Measurements from ENCODE around the gene PCED1B. TPM values are rescaled to one million over a fixed set of nuclear protein-coding genes. Genes with fewer than 3 reads are reported as not detected.

Gene PCED1B
- total RNA-seq, 1 experiment from 2014 or later, result 3.3 TPM

GRCh38 chr12:47091009-47091408 lies 11.6 kb downstream of the PCED1B start:
- H3K4me2 ChIP-seq (ENCODE audit: insufficient read depth, insufficient read length, low read length), result no peak overlapping the region
- H3K23me2 ChIP-seq (ENCODE audit: insufficient read length, low read depth, low read length, poor library complexity, severe bottlenecking), result no peaks in the 10 kb centered on the region
- no peak overlapping the region for H2BK15ac ChIP-seq (ENCODE audit: low read depth, low read length)
- no peaks in the 10 kb centered on the region for H3K27me3 ChIP-seq (ENCODE audit: insufficient read depth, low read length)
- H4K5ac ChIP-seq (ENCODE audit: insufficient read length, low read depth, low read length), result no peak overlapping the region
- H3K14ac ChIP-seq (ENCODE audit: insufficient read depth, low read length), result no peak overlapping the region
- no peak overlapping the region for H3K23ac ChIP-seq (ENCODE audit: insufficient read length, low read depth, low read length)
- no peaks in the 10 kb centered on the region; the same call in 1 of the 2 replicates for H3K4me1 ChIP-seq (ENCODE audit: insufficient read depth, low read length)
- Mint-ChIP-seq H3K27me3 (ENCODE audit: low read depth) (no peaks in the 10 kb centered on the region), H3K36me3 (ENCODE audit: insufficient read depth in 1 of 3, low read depth in 3 of 3) (no peaks in the 10 kb centered on the region), H3K4me1 (peaks cover 0 to 17% of the 10 kb centered on the region in 2 experiments; a peak in 2 of 4 replicates), H3K4me3 (no peak overlapping the region), H3K27ac (no peak overlapping the region), H3K9me3 (no peaks in the 10 kb centered on the region)
- no peak for DNase-seq
- H3K9ac ChIP-seq (ENCODE audit: extremely low read depth, insufficient read length, low read length), result no peak overlapping the region
- TF ChIP-seq, protein P1, sequence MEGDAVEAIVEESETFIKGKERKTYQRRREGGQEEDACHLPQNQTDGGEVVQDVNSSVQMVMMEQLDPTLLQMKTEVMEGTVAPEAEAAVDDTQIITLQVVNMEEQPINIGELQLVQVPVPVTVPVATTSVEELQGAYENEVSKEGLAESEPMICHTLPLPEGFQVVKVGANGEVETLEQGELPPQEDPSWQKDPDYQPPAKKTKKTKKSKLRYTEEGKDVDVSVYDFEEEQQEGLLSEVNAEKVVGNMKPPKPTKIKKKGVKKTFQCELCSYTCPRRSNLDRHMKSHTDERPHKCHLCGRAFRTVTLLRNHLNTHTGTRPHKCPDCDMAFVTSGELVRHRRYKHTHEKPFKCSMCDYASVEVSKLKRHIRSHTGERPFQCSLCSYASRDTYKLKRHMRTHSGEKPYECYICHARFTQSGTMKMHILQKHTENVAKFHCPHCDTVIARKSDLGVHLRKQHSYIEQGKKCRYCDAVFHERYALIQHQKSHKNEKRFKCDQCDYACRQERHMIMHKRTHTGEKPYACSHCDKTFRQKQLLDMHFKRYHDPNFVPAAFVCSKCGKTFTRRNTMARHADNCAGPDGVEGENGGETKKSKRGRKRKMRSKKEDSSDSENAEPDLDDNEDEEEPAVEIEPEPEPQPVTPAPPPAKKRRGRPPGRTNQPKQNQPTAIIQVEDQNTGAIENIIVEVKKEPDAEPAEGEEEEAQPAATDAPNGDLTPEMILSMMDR (conservative IDR thresholded peaks at IDR 0.05), result no peak
- no peaks in the 10 kb centered on the region for H3K79me2 ChIP-seq (ENCODE audit: insufficient read depth, low read length)
- WGBS (ENCODE audit: extremely low coverage, insufficient read length, low lambda C conversion rate), result no CpG with 5 or more reads among the region's 2 CpGs
- H2BK20ac ChIP-seq (ENCODE audit: low read depth, low read length, poor library complexity, severe bottlenecking), result no peak overlapping the region
- H3K27ac ChIP-seq (ENCODE audit: insufficient read length, low read depth, low read length), result no peak overlapping the region
- no peak overlapping the region for H2AFZ ChIP-seq (ENCODE audit: low read length)
- H3K79me1 ChIP-seq (ENCODE audit: insufficient read depth, low read depth, low read length, poor library complexity, severe bottlenecking), result no peaks in the 10 kb centered on the region
- no peak overlapping the region for H2BK12ac ChIP-seq (ENCODE audit: insufficient read length, low read depth, low read length)
- no peak overlapping the region for H4K8ac ChIP-seq (replicated peaks; ENCODE audit: insufficient read length, low read depth, low read length)
- no peak overlapping the region for H3K18ac ChIP-seq (ENCODE audit: insufficient read length, low read depth, low read length)
- H4K20me1 ChIP-seq (ENCODE audit: control insufficient read depth, insufficient read depth, insufficient read length), result no peaks in the 10 kb centered on the region
- H2AK5ac ChIP-seq (ENCODE audit: insufficient read length, low read length), result no peak overlapping the region
- no peaks in the 10 kb centered on the region for H3K9me3 ChIP-seq (ENCODE audit: control insufficient read depth, low read depth, low read length)
- H3T11ph ChIP-seq (ENCODE audit: low read length), result no peak overlapping the region
- H2BK120ac ChIP-seq (ENCODE audit: low read depth, low read length, poor library complexity, severe bottlenecking), result no peak overlapping the region
- no peak overlapping the region for H3K4ac ChIP-seq (ENCODE audit: low read depth, low read length)
- H3K56ac ChIP-seq (ENCODE audit: insufficient read length, low read depth, low read length), result no peak overlapping the region
- no peak overlapping the region for H4K91ac ChIP-seq (ENCODE audit: insufficient read length, low read depth, low read length)
- H2BK5ac ChIP-seq (ENCODE audit: insufficient read length, low read length), result no peak overlapping the region
